Ramos (cell line): ENCODE results near the gene NKX2-2.

Source experiments
- in situ Hi-C: fragments of 300-500 bp; cut with MboI; formaldehyde crosslinking; loops from one replicate; pipeline ENCODE4 v1.14.3; 2022; ENCODE audit warnings: low sequenced_read_pairs; ENCODE audit not compliant: unreplicated experiment

The NKX2-2 gene

GRCh38 chr20:21522481-21523280 lies 8.8 kb upstream of the NKX2-2 start:
- in situ Hi-C loops, result loop anchor here (25.0 kb wide), 1 partner anchor 660 kb away; no protein-coding TSS in a partner anchor

DNA sequence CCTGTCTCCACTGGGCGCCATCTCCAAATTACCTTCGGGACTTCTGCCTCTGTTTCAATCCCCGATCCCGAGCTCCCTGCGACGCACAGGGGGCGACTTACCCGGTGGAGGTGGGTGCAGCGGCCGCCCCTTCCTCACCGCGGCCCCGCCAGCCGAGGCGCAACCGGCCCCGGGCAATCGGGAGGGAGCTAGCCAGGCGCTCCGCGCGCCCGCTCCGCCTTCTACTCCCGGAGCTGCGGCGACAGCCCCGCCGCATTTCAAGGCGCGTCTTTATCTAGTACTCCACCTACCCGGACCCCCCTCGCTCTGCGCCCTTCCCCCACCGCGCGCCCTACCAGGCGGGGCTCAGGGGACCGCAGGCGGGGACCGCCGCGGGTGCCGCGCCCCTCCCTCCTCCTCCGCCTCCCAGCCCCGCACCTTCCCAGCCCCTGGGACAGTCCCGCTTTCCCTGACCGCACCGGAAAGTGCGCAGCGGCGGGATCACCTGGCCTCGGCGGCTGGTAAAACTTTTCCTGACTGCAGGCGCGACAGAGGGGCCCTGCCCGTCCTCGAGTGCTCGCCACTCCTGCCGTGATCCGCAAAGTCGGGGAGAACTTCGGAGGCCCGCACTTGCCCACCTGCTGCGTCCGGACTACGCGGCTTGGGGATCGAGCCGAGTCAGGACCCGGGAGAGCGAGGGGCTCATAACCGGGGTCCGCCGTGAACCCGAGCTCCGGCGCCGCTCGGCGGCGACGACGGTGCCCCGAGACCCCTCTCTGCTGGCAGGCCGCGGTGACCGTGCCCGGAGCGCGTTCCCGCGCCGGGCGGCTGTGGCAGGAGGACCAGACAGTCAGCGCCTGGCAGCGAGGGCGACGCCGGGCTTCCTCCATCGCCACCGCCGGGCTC lies 8.0 kb upstream of the NKX2-2 start:
- in situ Hi-C loops, result loop anchor here (25.0 kb wide), 1 partner anchor 660 kb away; no protein-coding TSS in a partner anchor

GRCh38 chr20:21520702-21521595 lies 7.1 kb upstream of the NKX2-2 start:
- in situ Hi-C loops, result loop anchor here (25.0 kb wide), 1 partner anchor 659 kb away; no protein-coding TSS in a partner anchor

DNA sequence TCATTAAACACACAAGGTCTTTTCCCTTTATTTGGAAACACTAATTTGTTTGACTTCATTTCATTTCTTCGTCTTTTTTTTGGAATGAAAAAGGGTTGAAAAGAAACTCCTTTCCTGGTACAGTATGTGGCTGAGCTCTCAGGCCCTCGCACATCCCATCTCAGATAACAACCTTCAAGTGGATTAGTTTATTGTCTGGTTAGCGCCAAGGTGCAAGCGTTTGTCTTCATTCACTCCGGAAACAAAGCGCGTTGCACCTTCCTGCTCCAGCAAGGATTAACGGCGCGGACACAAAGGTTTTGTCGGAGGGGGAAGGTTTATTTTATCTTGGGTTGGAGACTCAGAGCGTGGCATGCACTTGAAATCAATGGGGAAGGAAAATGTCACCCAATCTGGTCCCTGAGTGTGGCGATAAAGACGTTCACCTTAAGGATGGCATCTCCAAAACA lies 5.3 kb upstream of the NKX2-2 start:
- in situ Hi-C loops, result loop anchor here (25.0 kb wide), 1 partner anchor 657 kb away; no protein-coding TSS in a partner anchor

GRCh38 chr20:21518292-21518991 lies 4.6 kb upstream of the NKX2-2 start:
- in situ Hi-C loops, result loop anchor here (25.0 kb wide), 1 partner anchor 656 kb away; no protein-coding TSS in a partner anchor

GRCh38 chr20:21517566-21518277 lies 3.9 kb upstream of the NKX2-2 start:
- in situ Hi-C loops, result loop anchor here (25.0 kb wide), 1 partner anchor 655 kb away; no protein-coding TSS in a partner anchor

- in situ Hi-C loops, result loop anchor here (25.0 kb wide), 1 partner anchor 655 kb away; no protein-coding TSS in a partner anchor
Observed at GRCh38 chr20:21516861-21517565, 3.1 kb upstream of the NKX2-2 start.

GRCh38 chr20:21516180-21516567 lies 2.3 kb upstream of the NKX2-2 start:
- in situ Hi-C loops, result loop anchor here (25.0 kb wide), 1 partner anchor 654 kb away; no protein-coding TSS in a partner anchor

DNA sequence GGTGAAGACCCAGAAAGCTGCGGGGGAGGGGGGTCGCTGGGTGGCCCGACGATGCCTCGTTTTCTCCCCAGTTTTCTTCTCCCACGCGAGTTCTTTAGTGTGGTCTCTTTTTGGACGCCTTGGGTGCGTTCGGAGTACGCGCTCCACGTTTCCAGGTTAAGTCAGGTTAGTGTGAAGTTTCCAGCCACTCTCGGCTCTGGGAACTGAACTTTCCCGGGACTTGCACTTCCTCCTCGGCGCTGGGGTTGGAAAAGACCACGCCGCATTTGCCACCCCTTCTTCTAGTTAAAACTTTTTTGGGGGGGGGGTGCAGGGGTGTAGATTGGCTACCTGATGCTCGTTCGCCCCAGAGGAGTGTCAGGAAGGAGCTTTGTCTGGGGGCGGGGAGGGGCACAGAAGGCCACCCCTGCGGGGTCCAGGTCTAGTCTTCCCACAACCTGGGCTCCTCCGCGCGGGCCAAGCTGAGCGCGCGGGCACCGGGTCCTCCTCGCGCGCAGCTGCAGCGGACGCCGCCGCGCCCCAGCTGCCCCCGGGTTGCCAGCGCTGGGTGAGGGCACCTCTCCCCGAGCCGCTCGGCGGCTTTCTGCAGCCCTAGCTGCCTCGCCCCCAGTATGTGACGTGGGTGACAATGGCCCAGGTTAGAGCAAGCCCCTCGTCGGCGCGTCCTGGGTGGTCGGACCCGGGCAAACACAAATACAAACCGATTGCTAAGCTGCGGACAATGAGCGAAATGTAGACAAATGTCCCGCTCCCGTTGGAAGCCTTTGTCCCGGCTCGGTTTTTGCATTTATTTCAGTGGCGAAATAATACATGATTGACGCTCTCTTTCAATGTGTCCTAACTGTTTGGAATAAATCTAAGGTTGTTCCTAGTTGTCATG lies 1.7 kb upstream of the NKX2-2 start:
- in situ Hi-C loops, result loop anchor here (25.0 kb wide), 1 partner anchor 653 kb away; no protein-coding TSS in a partner anchor

- in situ Hi-C loops, result loop anchor here (25.0 kb wide), 1 partner anchor 652 kb away; no protein-coding TSS in a partner anchor
Observed at GRCh38 chr20:21514553-21515251, 838 bp upstream of the NKX2-2 start.

DNA sequence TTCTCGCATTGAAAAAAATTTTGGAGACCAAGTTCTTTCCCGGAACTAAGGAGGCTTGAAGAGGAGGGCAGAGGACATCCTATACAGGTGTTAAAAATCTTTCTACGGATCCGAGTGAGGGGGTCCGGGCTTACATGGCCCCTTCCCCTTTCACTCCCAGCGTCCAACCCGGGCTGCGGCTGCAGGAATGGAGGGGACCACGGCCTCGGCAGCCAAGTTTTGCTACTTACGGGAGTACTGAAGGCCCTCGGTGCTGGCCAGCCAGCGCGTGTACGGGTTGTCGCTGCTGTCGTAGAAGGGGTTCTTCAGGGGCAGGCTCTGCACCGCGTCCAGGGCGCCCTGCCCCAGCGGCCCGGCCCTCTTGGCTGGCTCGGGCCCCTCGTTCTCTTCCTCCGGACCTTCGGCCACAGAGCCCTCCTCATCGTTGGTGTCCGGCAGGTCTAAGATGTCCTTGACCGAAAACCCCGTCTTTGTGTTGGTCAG lies 642 bp downstream of the NKX2-2 start:
- in situ Hi-C loops, result loop anchor here (25.0 kb wide), 1 partner anchor 651 kb away; no protein-coding TSS in a partner anchor

GRCh38 chr20:21512634-21513180 lies 1.2 kb downstream of the NKX2-2 start:
- in situ Hi-C loops, result loop anchor here (25.0 kb wide), 1 partner anchor 650 kb away; no protein-coding TSS in a partner anchor

GRCh38 chr20:21511850-21512633 lies 1.8 kb downstream of the NKX2-2 start:
- in situ Hi-C loops, result loop anchor here (25.0 kb wide), 1 partner anchor 650 kb away; no protein-coding TSS in a partner anchor

GRCh38 chr20:21511485-21511849 lies 2.4 kb downstream of the NKX2-2 start:
- in situ Hi-C loops, result loop anchor here (25.0 kb wide), 1 partner anchor 649 kb away; no protein-coding TSS in a partner anchor
